Lower lobe of right lung (tissue), 2 donors: Measurements from ENCODE around the gene BHLHE23. TPM values are rescaled to one million over a fixed set of nuclear protein-coding genes. Genes with fewer than 3 reads are reported as not detected.

ENCODE experiments used
- ATAC-seq, 2 donors: fragments of 200-7000 bp; cut with Tn5 transposase; one replicate each; pipeline ENCODE4 v1.9.1; 2020 to 2022; ENCODE audit warnings: mild to moderate bottlenecking in 2 of 2, moderate library complexity in 2 of 2
- DNase-seq: peaks from one replicate; pipeline ENCODE4 v3.0.0-alpha.2; 2020
- H3K27ac ChIP-seq: fragments of 200-600 bp; one replicate; pipeline ENCODE4 v1.8.0; 2022
- H3K27me3 ChIP-seq: fragments of 200-600 bp; one replicate; pipeline ENCODE4 v1.8.0; 2022; ENCODE audit warnings: low read depth
- H3K36me3 ChIP-seq: fragments of 200-600 bp; one replicate; pipeline ENCODE4 v1.8.0; 2022; ENCODE audit warnings: mild to moderate bottlenecking
- H3K4me1 ChIP-seq: fragments of 200-600 bp; one replicate; pipeline ENCODE4 v1.8.0; 2022
- H3K4me3 ChIP-seq: fragments of 200-600 bp; one replicate; pipeline ENCODE4 v1.8.0; 2022; ENCODE audit warnings: mild to moderate bottlenecking
- H3K9me3 ChIP-seq: fragments of 200-600 bp; one replicate; pipeline ENCODE4 v1.8.0; 2022
- CTCF ChIP-seq: fragments of 200-600 bp; IDR thresholded peaks from one replicate; pipeline ENCODE4 v1.8.0; 2022; ENCODE audit warnings: antibody characterized with exemption, mild to moderate bottlenecking
- intact Hi-C: fragments of 100-400 bp; cut with DNase I; formaldehyde crosslinking; loops from one replicate; pipeline ENCODE4 v1.11.0; 2022
- total RNA-seq: library from RNA; stranded (reverse); fragmentation: NEBNext Ultra II Directional; extraction: Animal tissue kit (Norgen Biotek cat#: 25700); gene quantifications from one replicate; pipeline ENCODE4 v1.2.1, GENCODE V29; 2021
- donor health status: DM: no; HTN: yes; CAD: no; lungs with severe emphysema.

Gene BHLHE23
- total RNA-seq, 1 donor from 2014 or later: not detected

GRCh38 chr20:62959101-62959971 lies 47.4 kb downstream of the BHLHE23 start:
- Histone ChIP-seq H3K4me1 (peaks cover 4% of the 10 kb centered on the region), H3K9me3 (no peaks in the 10 kb centered on the region), H3K27ac (no peak overlapping the region), H3K27me3 (no peaks in the 10 kb centered on the region), H3K4me3 (no peak overlapping the region), H3K36me3 (peaks cover 6% of the 10 kb centered on the region)
- TF ChIP-seq CTCF: no peak
- DNase-seq (no peak), ATAC-seq (no peak)
- intact Hi-C loops: no loop called here

DNA sequence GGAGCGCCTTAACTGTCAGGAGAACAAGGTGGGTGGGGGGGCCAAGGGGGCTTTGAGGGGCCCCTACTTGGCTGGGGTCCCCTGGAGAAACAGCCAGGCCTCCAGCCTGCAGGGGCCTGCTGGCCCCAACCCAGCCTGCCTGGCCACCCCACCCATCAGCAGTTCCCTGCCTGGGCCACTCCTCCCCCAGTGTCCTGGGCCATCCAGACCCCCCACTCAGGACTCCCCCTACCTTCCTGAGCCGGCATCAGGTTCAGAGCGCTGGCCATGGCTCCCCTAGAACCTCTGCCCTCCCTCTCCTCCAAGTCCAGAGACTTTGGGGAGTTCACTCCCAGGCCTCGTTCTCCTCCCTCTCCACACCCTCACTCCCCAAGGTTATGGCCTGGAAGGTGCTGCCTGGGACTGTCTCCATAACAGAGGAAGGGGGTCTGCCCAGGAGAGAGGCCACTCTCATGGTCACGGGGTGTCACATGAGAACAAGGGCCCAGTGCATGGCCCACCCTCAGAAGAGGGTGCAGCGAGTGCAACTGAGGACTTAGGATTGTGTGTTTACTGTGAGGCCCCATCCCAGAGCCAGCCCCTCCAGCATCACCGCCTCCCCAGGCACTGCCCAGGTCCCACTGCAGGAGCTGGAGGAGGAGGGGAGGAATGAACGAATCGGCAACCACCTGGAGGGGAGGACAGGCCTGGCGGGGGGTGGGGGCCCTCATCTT lies 48.2 kb downstream of the BHLHE23 start:
- H3K27me3 ChIP-seq: no peaks in the 10 kb centered on the region
- no peak overlapping the region for H3K27ac ChIP-seq
- no peak overlapping the region for H3K4me3 ChIP-seq
- ATAC-seq (no peak), DNase-seq (no peak)
- H3K36me3 ChIP-seq: peaks cover 6% of the 10 kb centered on the region
- intact Hi-C loops: no loop called here
- peaks cover 12% of the 10 kb centered on the region for H3K4me1 ChIP-seq
- no peak for TF ChIP-seq CTCF
- no peaks in the 10 kb centered on the region for H3K9me3 ChIP-seq

DNA sequence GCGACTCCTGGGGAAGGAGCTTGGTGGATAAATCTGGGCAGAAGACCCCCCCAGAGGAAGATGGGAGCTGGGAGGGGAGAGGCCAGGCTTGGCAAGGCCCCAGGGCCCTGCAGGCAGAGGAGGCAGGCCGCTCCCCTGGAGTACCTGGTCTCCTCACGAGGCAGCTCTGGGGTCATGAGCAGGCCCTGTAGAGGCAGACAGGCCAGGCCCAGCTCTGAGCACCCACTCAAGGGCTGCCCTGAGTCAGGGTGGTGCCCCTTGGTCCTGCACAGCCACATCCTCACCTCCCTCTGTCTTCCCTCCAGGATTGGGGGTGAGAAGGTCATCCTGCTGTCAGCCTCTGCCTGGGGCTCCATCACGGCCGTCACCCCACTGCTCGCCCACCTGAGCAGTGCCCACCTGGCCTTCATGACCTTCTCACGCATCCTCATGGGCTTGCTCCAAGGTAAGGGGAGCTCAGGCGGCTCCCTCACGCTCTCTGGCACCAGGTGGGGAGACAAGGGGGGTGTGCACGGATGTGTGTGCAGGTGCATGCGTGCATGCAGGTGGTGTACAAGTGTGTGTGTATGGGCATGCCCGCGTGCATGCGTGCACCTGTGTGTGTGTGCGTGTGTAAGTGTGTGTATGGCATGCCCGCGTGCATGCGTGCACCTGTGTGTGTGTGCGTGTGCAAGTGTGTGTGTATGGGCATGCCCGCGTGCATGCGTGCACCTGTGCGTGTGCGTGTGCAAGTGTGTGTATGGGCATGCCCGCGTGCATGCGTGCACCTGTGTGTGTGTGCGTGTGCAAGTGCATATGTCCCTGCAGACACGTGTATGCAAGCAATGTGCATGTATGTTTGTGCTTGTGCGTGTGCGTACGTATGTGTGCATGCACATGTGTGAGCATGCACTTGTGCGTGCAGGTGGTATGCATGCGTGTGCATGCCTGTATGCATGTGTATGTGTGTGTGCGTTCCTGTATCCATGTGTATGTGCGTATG lies 49.3 kb downstream of the BHLHE23 start:
- ATAC-seq: no peak
- peaks cover 23% of the 10 kb centered on the region for H3K4me1 ChIP-seq
- H3K27me3 ChIP-seq: no peaks in the 10 kb centered on the region
- intact Hi-C loops: no loop called here
- TF ChIP-seq CTCF: no peak
- no peaks in the 10 kb centered on the region for H3K9me3 ChIP-seq
- H3K4me3 ChIP-seq: no peak overlapping the region
- H3K36me3 ChIP-seq: peaks cover under 1% of the 10 kb centered on the region
- H3K27ac ChIP-seq: no peak overlapping the region
- DNase-seq: peak; percentile 40

DNA sequence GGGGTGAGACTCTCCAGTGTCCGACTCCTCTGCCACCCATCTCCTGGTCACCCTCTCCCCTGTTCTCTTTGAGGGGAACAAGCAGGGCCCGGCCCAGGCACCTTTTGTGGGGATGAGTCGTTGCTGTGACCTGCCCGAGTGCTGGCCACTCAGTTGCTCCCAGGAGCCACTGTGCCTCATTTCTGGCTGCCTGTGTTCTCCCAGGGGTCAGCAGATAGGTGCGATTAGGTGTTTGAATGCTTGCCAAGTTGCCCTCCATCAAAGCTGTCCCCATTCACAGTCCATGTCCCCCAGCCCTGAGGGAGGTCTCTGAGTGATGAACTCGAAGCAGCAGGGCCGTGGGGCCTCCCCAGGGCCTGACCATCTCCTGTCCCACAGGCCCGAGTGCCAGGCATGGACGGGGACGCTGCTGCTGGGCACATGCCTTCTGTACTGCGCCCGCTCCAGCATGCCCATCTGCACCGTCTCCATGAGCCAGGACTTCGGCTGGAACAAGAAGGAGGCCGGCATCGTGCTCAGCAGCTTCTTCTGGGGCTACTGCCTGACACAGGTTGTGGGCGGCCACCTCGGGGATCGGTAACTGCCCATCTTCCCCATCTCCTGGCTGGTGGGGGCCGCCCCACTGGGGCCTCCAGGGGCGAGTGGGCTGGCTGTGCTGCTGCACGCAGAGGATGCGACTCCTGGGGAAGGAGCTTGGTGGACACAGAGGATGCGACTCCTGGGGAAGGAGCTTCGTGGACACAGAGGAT lies 50.2 kb downstream of the BHLHE23 start:
- intact Hi-C loops: no loop called here
- no peaks in the 10 kb centered on the region for H3K9me3 ChIP-seq
- no peak overlapping the region for H3K4me3 ChIP-seq
- TF ChIP-seq CTCF: no peak
- H3K27ac ChIP-seq: no peak overlapping the region
- H3K27me3 ChIP-seq: no peaks in the 10 kb centered on the region
- peaks cover 30% of the 10 kb centered on the region for H3K4me1 ChIP-seq
- no peaks in the 10 kb centered on the region for H3K36me3 ChIP-seq
- ATAC-seq (no peak), DNase-seq (peak; percentile 47)

Other genes with a start within 250 kb of the BHLHE23 start
- gene MRGBP, start 210.5 kb downstream of the BHLHE23 start, total RNA-seq: 8.3 TPM
- 69.4 TPM for gene OGFR, start 202.1 kb downstream of the BHLHE23 start, total RNA-seq
- gene COL9A3, start 189.9 kb downstream of the BHLHE23 start, total RNA-seq: 0.89 TPM
- gene TCFL5, start 145.1 kb downstream of the BHLHE23 start, total RNA-seq: 8.2 TPM
- 54.6 TPM for gene DIDO1, start 80.5 kb downstream of the BHLHE23 start, total RNA-seq
- 26.2 TPM for gene GID8, start 68.8 kb downstream of the BHLHE23 start, total RNA-seq
- gene SLC17A9, start 54.3 kb downstream of the BHLHE23 start, total RNA-seq: 10.4 TPM
- 33.4 TPM for gene YTHDF1, start 209.2 kb upstream of the BHLHE23 start, total RNA-seq
- gene BIRC7, start 228.9 kb upstream of the BHLHE23 start, total RNA-seq: 15.9 TPM
- not detected for gene NKAIN4, start 247.5 kb upstream of the BHLHE23 start, total RNA-seq